Choroid plexus epithelial cell (primary cell): ENCODE measurements around the gene FOXN3.
"Not testable (repeated sequence)": the region's sequence is repeated elsewhere in the genome, so short reads cannot be mapped to it uniquely, and the experiment has no call there.

Experiments
- DNase-seq: peaks from one replicate; pipeline ENCODE4 v3.0.0-alpha.2; 2010; ENCODE audit warnings: low read depth
- H3K4me3 ChIP-seq: 2 replicates; pipeline ENCODE4 v1.5.1; 2011; ENCODE audit warnings: low read depth, mild to moderate bottlenecking, control low read depth, low read length, moderate library complexity
- CTCF ChIP-seq: conservative IDR thresholded peaks from 2 replicates; pipeline ENCODE4 v1.5.1; 2011; ENCODE audit warnings: low read depth, mild to moderate bottlenecking, control low read depth, inconsistent platforms, low read length, moderate library complexity

Gene FOXN3

GRCh38 chr14:89162586-89162985 is 254.4 kb downstream of the FOXN3 start:
- DNase-seq: no peak
- no peak for TF ChIP-seq CTCF
- H3K4me3 ChIP-seq: no peak overlapping the region

- TF ChIP-seq CTCF: no peak
- no peak for DNase-seq
- H3K4me3 ChIP-seq: no peak overlapping the region
Measured at GRCh38 chr14:89160437-89160836, 256.6 kb downstream of the FOXN3 start.

- no peak for TF ChIP-seq CTCF
- H3K4me3 ChIP-seq: no peak overlapping the region
- no peak for DNase-seq
Measured at GRCh38 chr14:89158701-89159100, 258.3 kb downstream of the FOXN3 start.

- not testable (repeated sequence) for H3K4me3 ChIP-seq, DNase-seq
Measured at GRCh38 chr14:89158104-89158503, 258.9 kb downstream of the FOXN3 start.

GRCh38 chr14:89155491-89155890 is 261.5 kb downstream of the FOXN3 start:
- no peak for DNase-seq
- no peak for TF ChIP-seq CTCF
- H3K4me3 ChIP-seq: no peak overlapping the region

- H3K4me3 ChIP-seq, DNase-seq: not testable (repeated sequence)
Measured at GRCh38 chr14:89151693-89152092, 265.3 kb downstream of the FOXN3 start.

- TF ChIP-seq CTCF: no peak
- H3K4me3 ChIP-seq: no peak overlapping the region
- DNase-seq: no peak
Measured at GRCh38 chr14:89146274-89146673, 270.8 kb downstream of the FOXN3 start.

GRCh38 chr14:89144642-89145041 is 272.4 kb downstream of the FOXN3 start:
- H3K4me3 ChIP-seq: no peak overlapping the region
- TF ChIP-seq CTCF: no peak
- no peak for DNase-seq
